OCI-LY3 (cell line): ENCODE data around the gene UPK3A.

ENCODE experiments used
- H2AFZ ChIP-seq: fragments of 200-600, 300-600 bp; shearing (Covaris generic); 2 replicates; pipeline ENCODE4 v1.6.0; 2014; ENCODE audit warnings: antibody characterized with exemption, low read depth, low read length
- H3K27ac ChIP-seq: fragments of 200-600, 300-600 bp; sonication (generic); 2 replicates; pipeline ENCODE4 v1.5.1; 2014; ENCODE audit warnings: mild to moderate bottlenecking, low read length, moderate library complexity, mixed read lengths
- H3K27me3 ChIP-seq: fragments of 200-600, 300-600 bp; sonication (generic); 2 replicates; pipeline ENCODE4 v1.6.1; 2014; ENCODE audit warnings: low read depth, low read length, mixed read lengths
- H3K36me3 ChIP-seq: fragments of 200-600, 300-600 bp; sonication (generic); replicated peaks from 2 replicates; pipeline ENCODE3; 2014; ENCODE audit warnings: low read depth, low read length, mixed read lengths
- H3K4me1 ChIP-seq: fragments of 300-600, 200-600 bp; sonication (generic); 2 replicates; pipeline ENCODE4 v1.6.1; 2014; ENCODE audit warnings: low read length, mixed read lengths
- H3K4me2 ChIP-seq: fragments of 200-600, 300-600 bp; sonication (generic); 2 replicates; pipeline ENCODE4 v1.6.1; 2014; ENCODE audit warnings: low read length, mixed read lengths
- H3K4me3 ChIP-seq: fragments of 300-600, 200-600 bp; sonication (generic); 2 replicates; pipeline ENCODE4 v1.5.1; 2014; ENCODE audit warnings: antibody characterized with exemption, mild to moderate bottlenecking, low read length, moderate library complexity
- H3K79me2 ChIP-seq: fragments of 300-600, 200-600 bp; shearing (Covaris generic); 2 replicates; pipeline ENCODE4 v1.6.1; 2014; ENCODE audit warnings: mild to moderate bottlenecking, low read length, mixed read lengths
- H3K9ac ChIP-seq: fragments of 300-600, 200-600 bp; shearing (Covaris generic); 2 replicates; pipeline ENCODE4 v1.6.0; 2014; ENCODE audit warnings: mild to moderate bottlenecking, low read length, moderate library complexity
- H3K9me3 ChIP-seq: fragments of 200-600, 300-600 bp; shearing (Covaris generic); 2 replicates; pipeline ENCODE4 v1.6.1; 2014; ENCODE audit warnings: low read length, mixed read lengths; ENCODE audit not compliant: insufficient read depth
- H4K20me1 ChIP-seq: fragments of 200-600, 300-600 bp; sonication (generic); 2 replicates; pipeline ENCODE4 v1.6.1; 2016; ENCODE audit warnings: low read length, mixed read lengths; ENCODE audit not compliant: insufficient read depth
- CTCF ChIP-seq: fragments of 200-600, 300-600 bp; sonication (generic); IDR thresholded peaks from 2 replicates; pipeline ENCODE4 v1.5.1; 2014; ENCODE audit warnings: antibody characterized with exemption, low read length, low read depth
- EZH2phosphoT487 ChIP-seq: fragments of 200-600 bp; shearing (Covaris generic); IDR thresholded peaks from 2 replicates; pipeline ENCODE4 v1.6.1; 2018; ENCODE audit warnings: antibody characterized with exemption, mixed run types, low read depth

Gene UPK3A

GRCh38 chr22:45280587-45280980, 4.2 kb upstream of the UPK3A start:
- Histone ChIP-seq H4K20me1 (no peaks in the 10 kb centered on the region), H3K4me1 (peaks cover 28% of the 10 kb centered on the region), H3K79me2 (no peaks in the 10 kb centered on the region), H3K36me3 (no peaks in the 10 kb centered on the region), H3K9me3 (no peaks in the 10 kb centered on the region), H2AFZ (no peak overlapping the region), H3K27me3 (peaks cover 4% of the 10 kb centered on the region; the same call in 1 of the 2 replicates), H3K27ac (no peak overlapping the region), H3K9ac (no peak overlapping the region), H3K4me3 (no peak overlapping the region), H3K4me2 (no peak overlapping the region)
- TF ChIP-seq CTCF: no peak
- no peak for TF ChIP-seq EZH2phosphoT487

GRCh38 chr22:45281010-45281409, 3.7 kb upstream of the UPK3A start:
- no peak overlapping the region for H3K27ac ChIP-seq
- no peaks in the 10 kb centered on the region for H3K36me3 ChIP-seq
- peaks cover 33% of the 10 kb centered on the region for H3K4me1 ChIP-seq
- no peaks in the 10 kb centered on the region for H3K9me3 ChIP-seq
- no peak overlapping the region for H3K4me3 ChIP-seq
- no peak overlapping the region for H2AFZ ChIP-seq
- TF ChIP-seq CTCF (no peak), EZH2phosphoT487 (no peak)
- H3K79me2 ChIP-seq: no peaks in the 10 kb centered on the region
- no peaks in the 10 kb centered on the region for H4K20me1 ChIP-seq
- no peak overlapping the region for H3K9ac ChIP-seq
- peaks cover 4% of the 10 kb centered on the region; the same call in 1 of the 2 replicates for H3K27me3 ChIP-seq
- H3K4me2 ChIP-seq: no peak overlapping the region

- H3K9me3 ChIP-seq: no peaks in the 10 kb centered on the region
- no peaks in the 10 kb centered on the region for H3K27me3 ChIP-seq
- peaks cover 59% of the 10 kb centered on the region for H3K4me1 ChIP-seq
- H3K4me3 ChIP-seq: peak overlapping the region; percentile 78
- peak overlapping the region; percentile 47 for H3K27ac ChIP-seq
- H3K36me3 ChIP-seq: peaks cover 10% of the 10 kb centered on the region
- TF ChIP-seq CTCF (peak; percentile 76), EZH2phosphoT487 (no peak)
- H3K4me2 ChIP-seq: peak overlapping the region; percentile 90
- no peaks in the 10 kb centered on the region for H4K20me1 ChIP-seq
- no peaks in the 10 kb centered on the region for H3K79me2 ChIP-seq
- peak overlapping the region; percentile 83 for H3K9ac ChIP-seq
- H2AFZ ChIP-seq: no peak overlapping the region
These were observed 712 bp downstream of the UPK3A start for GRCh38 chr22:45285263-45286058.

DNA sequence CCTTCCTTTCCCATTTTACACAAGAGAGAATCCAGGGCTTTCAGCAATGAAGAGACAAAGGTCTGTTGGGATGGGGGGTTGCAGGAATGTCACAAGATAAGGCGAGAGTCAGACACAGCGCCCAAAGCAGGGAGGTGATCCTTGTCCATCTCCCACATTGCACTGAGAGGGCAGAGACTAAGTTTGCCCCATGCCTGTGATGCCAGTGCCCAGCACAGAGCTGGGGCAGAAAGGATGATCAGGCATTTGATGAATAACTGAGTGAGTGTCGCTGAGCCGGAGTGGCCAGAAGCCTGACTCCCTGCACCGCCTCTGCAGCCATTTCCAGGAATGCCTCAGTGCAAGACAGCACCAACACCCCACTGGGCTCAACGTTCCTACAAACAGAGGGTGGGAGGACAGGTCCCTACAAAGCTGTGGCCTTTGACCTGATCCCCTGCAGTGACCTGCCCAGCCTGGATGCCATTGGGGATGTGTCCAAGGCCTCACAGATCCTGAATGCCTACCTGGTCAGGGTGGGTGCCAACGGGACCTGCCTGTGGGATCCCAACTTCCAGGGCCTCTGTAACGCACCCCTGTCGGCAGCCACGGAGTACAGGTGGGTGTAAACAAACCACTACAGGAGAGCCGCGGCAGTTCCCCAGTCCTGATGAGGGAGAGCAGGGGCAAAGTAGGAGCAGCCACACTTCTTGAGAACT, 2.3 kb downstream of the UPK3A start:
- no peaks in the 10 kb centered on the region for H3K9me3 ChIP-seq
- H3K4me1 ChIP-seq: peaks cover 72% of the 10 kb centered on the region
- H3K4me3 ChIP-seq: 0 out of 2 replicates have a peak overlapping the region, but pooled peaks have one; percentile 78
- no peaks in the 10 kb centered on the region for H4K20me1 ChIP-seq
- H3K79me2 ChIP-seq: no peaks in the 10 kb centered on the region
- H3K4me2 ChIP-seq: peak overlapping the region; percentile 90
- H3K27ac ChIP-seq: peak overlapping the region; percentile 89
- peaks cover 10% of the 10 kb centered on the region for H3K36me3 ChIP-seq
- H3K27me3 ChIP-seq: 0 out of 2 replicates have a peak, but pooled peaks cover 1% of the 10 kb centered on the region
- TF ChIP-seq CTCF (no peak), EZH2phosphoT487 (no peak)
- no peak overlapping the region for H3K9ac ChIP-seq
- H2AFZ ChIP-seq: no peak overlapping the region
